GM12878 (cell line): Measurements from ENCODE around the gene ALG3. TPM values are rescaled to one million over a fixed set of nuclear protein-coding genes. Genes with fewer than 3 reads are reported as not detected.

ENCODE experiments used
- ATF3 ChIP-seq: IDR thresholded peaks from 2 replicates; pipeline ENCODE4 v1.6.1; 2011; ENCODE audit warnings: low read depth, mild to moderate bottlenecking, low read length, moderate library complexity, borderline replicate concordance; ENCODE audit errors: extremely low read depth
- BMI1 ChIP-seq: fragments of 450-650 bp; IDR thresholded peaks from 2 replicates; pipeline ENCODE4 v1.6.1; 2016; ENCODE audit warnings: mild to moderate bottlenecking, moderate library complexity, borderline replicate concordance
- CEBPB ChIP-seq, 2 experiments: fragments of 150-350 bp in 1 of 2; IDR thresholded peaks; 2 replicates each; pipeline ENCODE4 v1.6.1; 2012 to 2014; ENCODE audit warnings: low read depth in 2 of 2, low read length in 2 of 2, borderline replicate concordance in 1 of 2, inconsistent platforms in 1 of 2
- DPF2 ChIP-seq: fragments of 450-650 bp; IDR thresholded peaks from 2 replicates; pipeline ENCODE4 v1.6.1; 2017; ENCODE audit warnings: mild to moderate bottlenecking
- GABPA ChIP-seq: IDR thresholded peaks from 2 replicates; pipeline ENCODE4 v1.6.1; 2014; ENCODE audit warnings: antibody characterized with exemption, low read depth, mild to moderate bottlenecking, inconsistent platforms
- IKZF1 ChIP-seq: fragments of 450-650 bp; conservative IDR thresholded peaks from 2 replicates; pipeline ENCODE4 v1.6.1; 2017; ENCODE audit warnings: antibody characterized with exemption, mild to moderate bottlenecking
- IKZF2 ChIP-seq, 2 experiments: fragments of 450-650 bp; IDR thresholded peaks; 2 replicates each; pipeline ENCODE4 v1.6.1; 2017; ENCODE audit warnings: mild to moderate bottlenecking in 2 of 2, moderate library complexity in 2 of 2
- KAT2A ChIP-seq: conservative IDR thresholded peaks from 2 replicates; pipeline ENCODE4 v1.6.1; 2011; ENCODE audit warnings: low read depth, low read length; ENCODE audit not compliant: control insufficient read depth
- LARP7 ChIP-seq: fragments of 450-650 bp; IDR thresholded peaks from 2 replicates; pipeline ENCODE4 v1.6.1; 2017; ENCODE audit warnings: mild to moderate bottlenecking
- MEF2B ChIP-seq: fragments of 450-650 bp; IDR thresholded peaks from 2 replicates; pipeline ENCODE4 v1.6.1; 2018; ENCODE audit warnings: mild to moderate bottlenecking, moderate library complexity; ENCODE audit not compliant: partially characterized antibody, poor library complexity, severe bottlenecking
- NFIC ChIP-seq: IDR thresholded peaks from 2 replicates; pipeline ENCODE4 v1.6.1; 2012; ENCODE audit warnings: low read depth, mild to moderate bottlenecking, inconsistent platforms, low read length, moderate library complexity
- NR2C1 ChIP-seq: fragments of 450-650 bp; IDR thresholded peaks from 2 replicates; pipeline ENCODE4 v1.6.1; 2017; ENCODE audit warnings: antibody characterized with exemption, mild to moderate bottlenecking, moderate library complexity
- PAX8 ChIP-seq: fragments of 450-650 bp; IDR thresholded peaks from 2 replicates; pipeline ENCODE4 v1.6.1; 2017; ENCODE audit warnings: mild to moderate bottlenecking, moderate library complexity
- PML ChIP-seq: IDR thresholded peaks from 2 replicates; pipeline ENCODE4 v1.6.1; 2012; ENCODE audit warnings: low read length, inconsistent platforms
- POLR2AphosphoS5 ChIP-seq: IDR thresholded peaks from 2 replicates; pipeline ENCODE4 v1.6.1; 2011; ENCODE audit warnings: mild to moderate bottlenecking, low read length, inconsistent platforms
- RELA ChIP-seq: fragments of 450-650 bp; IDR thresholded peaks from 2 replicates; pipeline ENCODE4 v1.8.0; 2014; ENCODE audit warnings: borderline replicate concordance; ENCODE audit not compliant: partially characterized antibody
- RELB ChIP-seq: fragments of 450-650 bp; IDR thresholded peaks from 2 replicates; pipeline ENCODE4 v1.6.1; 2017; ENCODE audit warnings: low read depth, mild to moderate bottlenecking, moderate library complexity
- SIN3A ChIP-seq: IDR thresholded peaks from 2 replicates; pipeline ENCODE4 v1.6.1; 2012; ENCODE audit warnings: low read depth, low read length, improper control_type of control experiment
- SIX5 ChIP-seq: IDR thresholded peaks from 2 replicates; pipeline ENCODE4 v1.6.1; 2011; ENCODE audit warnings: mild to moderate bottlenecking, low read depth, low read length, moderate library complexity; ENCODE audit not compliant: severe bottlenecking
- SKIL ChIP-seq: fragments of 450-650 bp; IDR thresholded peaks from 2 replicates; pipeline ENCODE4 v1.6.1; 2017; ENCODE audit warnings: mild to moderate bottlenecking, low read depth, inconsistent platforms; ENCODE audit not compliant: poor library complexity, severe bottlenecking
- SMC3 ChIP-seq: IDR thresholded peaks from 2 replicates; pipeline ENCODE4 v1.6.1; 2011; ENCODE audit warnings: low read length, improper control_type of control experiment, borderline replicate concordance
- SUZ12 ChIP-seq: fragments of 200-600 bp; sonication (generic); IDR thresholded peaks from one replicate; pipeline ENCODE4 v1.6.1; 2018; ENCODE audit warnings: antibody characterized with exemption, mild to moderate bottlenecking; ENCODE audit not compliant: unreplicated experiment
- TARDBP ChIP-seq: IDR thresholded peaks from 2 replicates; pipeline ENCODE4 v1.6.1; 2016; ENCODE audit warnings: borderline replicate concordance
- TBL1XR1 ChIP-seq: IDR thresholded peaks from 2 replicates; pipeline ENCODE4 v1.6.1; 2012; ENCODE audit warnings: low read depth, low read length, improper control_type of control experiment
- TCF7 ChIP-seq: IDR thresholded peaks from 2 replicates; pipeline ENCODE4 v1.6.1; 2014; ENCODE audit warnings: antibody characterized with exemption, borderline replicate concordance
- ZNF24 ChIP-seq: fragments of 450-650 bp; IDR thresholded peaks from 2 replicates; pipeline ENCODE4 v1.6.1; 2017; ENCODE audit warnings: antibody characterized with exemption, mild to moderate bottlenecking
- polyA plus RNA-seq, 11 experiments: library from polyadenylated mRNA; depleted of rRNA in 4 of 11; unstranded in 6 of 11; stranded (reverse) in 5 of 11; fragments of >200 nt; fragmentation: Nextera tagmentation in 4 of 11; fragmentation: Illumina TruSeq in 1 of 11; extraction: Ambion mirVana in 4 of 11; extraction: Trizol in 1 of 11; gene quantifications; 1 replicate in 1 of 11; 2 replicates in 10 of 11; pipeline versions ENCODE4 v1.2.1 to v1.2.3, GENCODE V29; 2011 to 2016; ENCODE audit warnings: inconsistent platforms in 2 of 11, missing spikeins in 2 of 11, low read depth in 1 of 11
- total RNA-seq, 4 experiments: library from RNA; depleted of rRNA in 3 of 4; stranded (reverse); fragments of >200 nt in 3 of 4; fragmentation: Illumina TruSeq in 1 of 4; extraction: Trizol in 1 of 4; gene quantifications; 2 replicates each; pipeline versions ENCODE4 v1.2.1 to v1.2.3, GENCODE V29; 2013 to 2021
- TF ChIP-seq, protein P1 (sequence below), 3 experiments: IDR thresholded peaks in 2 of 3; conservative IDR thresholded peaks in 1 of 3; 2 replicates each; pipeline ENCODE4 v1.5.1; 2011; ENCODE audit warnings: low read depth in 3 of 3, low read length in 3 of 3, mild to moderate bottlenecking in 3 of 3, control low read depth in 2 of 3, moderate library complexity in 2 of 3, inconsistent platforms in 1 of 3, mixed read lengths in 1 of 3; ENCODE audit not compliant: control insufficient read depth in 2 of 3, insufficient read depth in 1 of 3; ENCODE audit errors: extremely low read depth in 1 of 3

The ALG3 gene
- total and polyA plus RNA-seq, 10 of the 15 experiments (the other 5 are each of a cell fraction or from before 2014, with no cell fraction given) = 13.6 to 84.7 (median 39.4) TPM

GRCh38 chr3:184229394-184230080 is 19.2 kb downstream of the ALG3 start, which contains the start of gene VWA5B2 (continued):
- TF ChIP-seq, protein P1, sequence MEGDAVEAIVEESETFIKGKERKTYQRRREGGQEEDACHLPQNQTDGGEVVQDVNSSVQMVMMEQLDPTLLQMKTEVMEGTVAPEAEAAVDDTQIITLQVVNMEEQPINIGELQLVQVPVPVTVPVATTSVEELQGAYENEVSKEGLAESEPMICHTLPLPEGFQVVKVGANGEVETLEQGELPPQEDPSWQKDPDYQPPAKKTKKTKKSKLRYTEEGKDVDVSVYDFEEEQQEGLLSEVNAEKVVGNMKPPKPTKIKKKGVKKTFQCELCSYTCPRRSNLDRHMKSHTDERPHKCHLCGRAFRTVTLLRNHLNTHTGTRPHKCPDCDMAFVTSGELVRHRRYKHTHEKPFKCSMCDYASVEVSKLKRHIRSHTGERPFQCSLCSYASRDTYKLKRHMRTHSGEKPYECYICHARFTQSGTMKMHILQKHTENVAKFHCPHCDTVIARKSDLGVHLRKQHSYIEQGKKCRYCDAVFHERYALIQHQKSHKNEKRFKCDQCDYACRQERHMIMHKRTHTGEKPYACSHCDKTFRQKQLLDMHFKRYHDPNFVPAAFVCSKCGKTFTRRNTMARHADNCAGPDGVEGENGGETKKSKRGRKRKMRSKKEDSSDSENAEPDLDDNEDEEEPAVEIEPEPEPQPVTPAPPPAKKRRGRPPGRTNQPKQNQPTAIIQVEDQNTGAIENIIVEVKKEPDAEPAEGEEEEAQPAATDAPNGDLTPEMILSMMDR (IDR thresholded peaks at IDR 0.05 in 2 of 3, conservative IDR thresholded peaks at IDR 0.05 in 1 of 3; ENCODE audit: control insufficient read depth in 2 of 3, extremely low read depth in 1 of 3, insufficient read depth in 1 of 3, low read depth in 3 of 3, low read length in 3 of 3) = peak in 1 of 3 experiments; percentile 18; a peak in 1 of 6 replicates
- TF ChIP-seq CEBPB (IDR thresholded peaks at IDR 0.05; ENCODE audit: borderline replicate concordance in 1 of 2, low read depth in 2 of 2, low read length in 2 of 2) (no peak), SKIL (no peak), IKZF2 (IDR thresholded peaks at IDR 0.05) (no peak), ZNF24 (no peak), ATF3 (no peak), TBL1XR1 (no peak), LARP7 (peak; percentile 58; the same call in 1 of the 2 replicates), RELA (no peak), SIX5 (no peak), SMC3 (no peak), TARDBP (no peak), PAX8 (no peak), BMI1 (no peak), NR2C1 (no peak), PML (no peak), RELB (no peak), IKZF1 (0 out of 2 replicates have a peak, but pooled peaks have one; percentile 34), NFIC (no peak), MEF2B (no peak), SIN3A (no peak), TCF7 (no peak), DPF2 (0 out of 2 replicates have a peak, but pooled peaks have one; percentile 23), GABPA (no peak), POLR2AphosphoS5 (no peak), KAT2A (no peak), SUZ12 (peak; percentile 49)
